ENCODE measurements around the gene B9D1. TPM values are rescaled to one million over a fixed set of nuclear protein-coding genes. Genes with fewer than 3 reads are reported as not detected.

Gene B9D1
- total and polyA plus RNA-seq, 2 of the 13 experiments (the other 11 are each of a cell fraction or from before 2014, with no cell fraction given): 27.7 to 31.1 TPM

- TF ChIP-seq ZNF687 (CRISPR knock-in tag; IDR thresholded peaks at IDR 0.05): peak; percentile 45
- TF ChIP-seq NFE2L2 (IDR thresholded peaks at IDR 0.05; ENCODE audit: low read length): peak; percentile 92
- TF ChIP-seq CSRNP1 (CRISPR knock-in tag; IDR thresholded peaks at IDR 0.05): 0 out of 2 replicates have a peak, but pooled peaks have one; percentile 32
- TF ChIP-seq TCF7 (IDR thresholded peaks at IDR 0.05; ENCODE audit: low read depth): 0 out of 2 replicates have a peak, but pooled peaks have one; percentile 17
- TF ChIP-seq ZMYM2 (CRISPR knock-in tag; IDR thresholded peaks at IDR 0.05): no peak
- TF ChIP-seq PRDM10 (CRISPR knock-in tag; IDR thresholded peaks at IDR 0.05; ENCODE audit: low read depth): 0 out of 2 replicates have a peak, but pooled peaks have one; percentile 12
- TF ChIP-seq MAFK (conservative IDR thresholded peaks at IDR 0.05 in 1 of 2, IDR thresholded peaks at IDR 0.05 in 1 of 2; ENCODE audit: low read length in 2 of 2): peak in 1 of 2 experiments; percentile 56; a peak in 1 of 4 replicates
- 0 out of 2 replicates have a peak, but pooled peaks have one; percentile 55 for TF ChIP-seq ZNF225 (CRISPR knock-in tag; IDR thresholded peaks at IDR 0.05)
These were observed 15.9 kb downstream of the B9D1 start (continued) for GRCh38 chr17:19346351-19347255.
